DMS79 (cell line): ENCODE measurements around the gene TBX4.

Experiments used
- DNase-seq: peaks from one replicate; lab custom pipeline; 2025; lab: John Stamatoyannopoulos, UW

The TBX4 gene

DNA sequence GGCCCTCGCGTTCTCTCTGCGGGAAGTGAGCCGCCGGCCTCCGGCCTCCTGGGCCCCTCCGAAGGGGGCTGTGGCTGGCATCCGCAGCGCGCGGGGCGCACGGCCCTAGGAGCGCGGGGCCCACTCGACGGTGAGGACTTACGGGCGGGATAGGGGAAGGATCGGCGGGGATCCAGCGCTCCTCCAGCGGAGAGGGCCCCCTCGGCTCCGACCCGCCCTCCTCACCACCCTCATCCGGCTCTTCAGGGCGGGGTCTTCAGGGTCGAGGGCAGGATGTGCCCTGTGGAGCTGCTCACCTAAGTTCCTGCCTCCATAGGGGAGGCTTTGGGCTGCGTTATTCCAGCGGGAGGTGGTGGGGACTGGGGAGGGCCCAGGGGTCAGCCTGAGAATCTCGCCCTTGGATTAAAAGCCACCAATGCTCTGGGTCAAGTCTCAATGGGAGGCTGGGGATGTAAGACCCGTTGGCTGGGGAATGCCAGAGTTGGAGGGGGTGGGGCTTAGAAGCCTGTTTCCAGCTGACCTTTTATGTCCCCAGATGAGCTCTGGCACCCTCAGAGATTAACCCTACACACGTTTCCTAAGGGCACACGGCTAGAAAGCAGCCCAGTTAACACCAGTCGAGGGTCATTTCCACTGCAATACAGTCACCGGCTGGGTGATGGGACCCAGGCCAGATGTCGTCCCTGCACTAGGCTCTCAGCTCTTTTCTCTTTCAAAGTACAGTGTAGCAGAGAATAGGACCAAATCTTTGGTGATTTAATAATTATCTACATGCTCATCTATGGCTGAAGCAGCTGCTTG lies 39.2 kb upstream of the TBX4 start:
- DNase-seq = no peak

DNA sequence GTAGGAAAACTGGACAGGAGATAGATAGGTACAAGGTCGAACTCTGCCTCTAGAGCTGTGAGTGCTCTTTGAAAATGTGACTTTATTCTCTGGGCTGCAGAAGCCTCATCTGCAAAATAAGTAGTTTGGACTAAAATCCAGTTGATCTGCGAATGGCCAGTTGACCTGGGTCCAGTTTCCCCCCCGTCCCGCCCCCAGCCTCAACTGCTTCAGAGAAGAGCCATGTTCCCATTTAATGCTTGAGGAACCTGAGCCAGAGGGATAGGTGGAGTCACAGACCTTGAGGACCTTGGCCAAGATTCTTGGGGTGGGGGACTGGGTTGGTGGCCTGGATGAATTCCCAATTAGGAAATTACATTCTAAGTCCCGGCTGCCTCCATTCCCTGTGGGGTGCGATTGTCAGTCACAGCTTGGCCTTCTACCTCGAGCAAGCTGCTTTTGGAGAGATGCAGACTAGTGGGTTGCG lies 38.5 kb upstream of the TBX4 start:
- no peak for DNase-seq

DNA sequence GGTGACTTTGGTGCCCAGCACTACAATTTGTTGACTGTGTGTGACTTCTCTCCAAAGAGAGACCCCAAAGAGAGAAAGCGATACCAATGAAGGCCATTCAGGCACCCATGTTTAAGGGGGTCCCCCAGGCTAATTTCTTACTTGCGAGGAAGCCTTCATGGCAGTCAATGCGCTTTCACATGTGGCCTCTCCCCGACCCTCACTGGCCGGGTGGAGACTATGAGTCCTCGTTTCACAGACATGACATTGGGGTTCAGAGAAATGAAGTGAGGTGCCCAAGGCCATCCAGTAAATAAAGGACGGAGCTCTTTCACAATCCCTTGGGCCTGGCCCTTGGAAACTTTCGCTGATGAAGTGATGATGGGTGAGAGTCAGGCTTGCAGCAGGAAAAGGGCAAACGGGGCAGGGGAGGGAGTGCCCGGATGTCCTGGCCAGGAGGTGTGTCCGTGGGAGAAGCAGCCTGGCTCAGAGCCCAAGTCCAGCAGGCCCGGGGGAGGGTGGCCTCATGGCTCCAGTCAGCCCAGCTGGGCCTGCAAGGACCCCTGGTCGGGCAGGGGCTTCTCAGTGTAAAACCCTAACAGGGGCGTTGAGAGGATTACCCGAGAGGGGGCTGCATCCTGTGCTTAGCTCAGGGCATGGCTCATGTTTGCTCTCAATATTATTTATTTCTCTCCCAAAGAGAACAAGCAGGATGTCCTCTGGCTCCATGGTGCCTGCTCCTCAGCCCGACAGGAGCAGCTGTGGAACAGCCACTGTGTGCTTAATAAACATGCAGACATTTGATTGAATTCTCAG lies 37.9 kb upstream of the TBX4 start:
- no peak for DNase-seq

DNA sequence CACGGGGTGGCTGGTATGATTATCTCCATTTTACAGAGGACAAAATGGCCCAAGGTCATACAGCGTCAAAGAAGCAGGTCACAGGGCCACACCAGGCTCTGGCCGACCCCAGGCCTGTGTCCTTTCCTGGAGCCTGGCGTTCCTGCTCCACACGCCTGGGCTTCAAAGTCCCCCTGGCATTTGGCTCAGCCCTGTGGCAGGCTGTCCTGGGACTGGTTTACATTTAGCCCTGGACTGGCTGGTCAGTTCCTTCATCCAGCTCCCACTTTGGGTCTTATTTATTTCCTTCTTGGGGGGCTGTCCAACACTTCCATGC lies 37.3 kb upstream of the TBX4 start:
- DNase-seq = no peak

DNA sequence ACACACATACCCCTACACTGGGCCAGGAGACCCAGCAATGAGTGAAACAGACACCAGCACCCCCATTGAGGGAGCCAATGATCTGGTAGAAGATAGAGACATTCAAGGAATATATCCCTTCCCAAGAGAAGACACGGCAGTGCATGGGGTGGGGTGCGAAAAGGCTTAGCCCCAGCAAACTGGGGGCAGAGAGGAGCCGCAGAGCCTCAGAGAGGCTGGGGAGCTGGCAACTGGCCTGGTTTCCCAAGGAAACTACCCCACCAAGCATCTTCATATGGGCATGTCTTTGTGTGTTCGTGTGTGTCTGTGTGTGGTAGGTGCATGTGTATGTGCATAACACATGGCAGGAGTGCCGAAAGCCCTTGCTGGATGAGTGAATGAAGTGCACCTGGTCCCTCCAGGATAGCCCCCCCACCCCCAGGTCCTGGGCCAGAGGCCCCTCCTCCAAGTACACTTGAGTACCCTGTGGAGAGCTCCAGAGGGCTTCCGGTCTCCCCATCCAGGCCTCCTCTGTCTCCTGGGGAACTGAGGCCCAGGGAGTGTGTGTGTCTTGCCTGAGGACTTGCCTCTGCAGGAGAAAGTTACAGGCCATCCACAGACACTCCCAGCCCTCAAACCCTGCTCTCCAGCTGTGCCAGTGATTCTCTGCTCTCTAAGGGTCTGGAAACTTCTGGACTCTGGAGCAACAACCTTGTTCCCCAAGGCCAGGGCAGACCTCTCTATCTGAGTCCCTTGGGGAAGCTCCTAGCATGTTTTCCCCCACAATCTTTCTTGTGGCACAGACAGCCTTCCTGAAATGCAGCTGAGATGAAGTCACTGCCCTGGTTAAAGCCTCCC lies 36.6 kb upstream of the TBX4 start:
- no peak for DNase-seq

DNA sequence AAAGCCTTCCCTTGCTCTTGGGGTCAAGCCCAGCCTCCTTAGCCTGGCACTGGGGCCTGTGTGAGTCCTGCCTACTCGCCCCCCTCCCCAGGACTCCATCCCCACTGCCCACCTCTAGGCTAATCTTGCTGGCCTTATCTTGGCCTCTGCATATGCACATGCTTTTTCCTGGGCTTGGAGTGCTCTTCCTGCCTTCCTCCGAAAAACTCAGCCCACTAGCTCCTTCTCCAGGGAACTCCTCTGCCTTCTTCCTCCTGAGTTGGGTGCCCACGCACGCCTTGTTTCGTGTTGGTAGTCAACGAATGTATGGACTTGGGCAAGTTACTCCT lies 36.0 kb upstream of the TBX4 start:
- no peak for DNase-seq

DNA sequence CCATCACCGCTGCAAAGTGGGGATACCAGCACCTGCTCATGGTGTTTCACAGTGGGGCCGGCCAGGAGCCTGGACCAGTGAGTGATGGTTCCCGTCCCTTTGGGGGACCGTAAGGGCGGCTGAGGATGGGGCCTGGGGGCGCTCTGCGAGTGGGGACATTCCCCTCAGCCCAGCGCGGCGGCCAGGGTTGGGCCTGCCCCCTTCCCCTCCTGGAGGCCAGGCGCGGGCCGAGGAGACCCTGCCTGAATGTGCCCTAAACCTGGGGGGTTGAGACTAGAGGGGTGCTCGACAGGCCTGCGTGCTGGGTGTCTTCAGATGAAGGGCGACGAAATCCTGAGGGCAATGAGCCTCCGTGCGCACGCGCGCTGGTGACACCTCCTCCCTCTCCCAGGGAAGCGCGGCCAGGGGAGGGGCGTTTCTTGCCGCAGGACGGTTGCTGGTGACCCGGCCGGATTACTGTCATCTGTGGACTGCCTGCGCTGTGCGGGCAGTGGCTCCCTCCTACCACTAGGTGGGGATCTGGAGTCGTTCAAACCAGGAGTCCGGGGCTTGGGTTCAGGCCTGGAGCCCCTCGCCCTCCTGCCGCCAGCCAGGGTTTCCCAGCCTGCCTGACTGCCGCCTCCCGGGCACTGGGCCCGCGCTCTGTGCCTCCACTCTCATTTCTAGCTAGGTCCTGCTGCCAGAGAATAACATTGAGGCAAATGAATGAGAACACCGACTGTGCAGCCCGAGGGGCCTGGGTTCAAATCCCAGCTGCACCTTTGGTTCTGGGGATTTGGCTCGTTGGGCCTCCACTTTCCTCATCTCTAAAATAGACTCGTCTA lies 35.5 kb upstream of the TBX4 start:
- no peak for DNase-seq

DNA sequence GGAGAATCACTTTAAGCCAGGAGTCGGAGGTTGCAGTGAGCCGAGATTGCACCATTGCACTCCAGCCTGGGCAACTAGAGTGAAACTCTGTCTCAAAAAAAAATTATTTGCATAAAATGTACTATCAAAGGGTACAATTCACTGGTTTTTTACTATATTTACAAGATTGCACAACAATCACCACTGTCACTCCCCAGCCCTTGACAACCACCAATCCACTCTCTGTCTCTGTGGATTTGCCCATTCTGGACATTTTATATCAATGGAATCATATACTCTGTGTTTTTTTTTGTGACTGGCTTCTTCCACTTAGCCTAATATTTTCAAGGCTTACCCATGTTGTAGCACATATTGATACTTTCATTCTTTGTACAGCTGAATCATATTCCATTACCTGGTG lies 33.8 kb upstream of the TBX4 start:
- no peak for DNase-seq

DNA sequence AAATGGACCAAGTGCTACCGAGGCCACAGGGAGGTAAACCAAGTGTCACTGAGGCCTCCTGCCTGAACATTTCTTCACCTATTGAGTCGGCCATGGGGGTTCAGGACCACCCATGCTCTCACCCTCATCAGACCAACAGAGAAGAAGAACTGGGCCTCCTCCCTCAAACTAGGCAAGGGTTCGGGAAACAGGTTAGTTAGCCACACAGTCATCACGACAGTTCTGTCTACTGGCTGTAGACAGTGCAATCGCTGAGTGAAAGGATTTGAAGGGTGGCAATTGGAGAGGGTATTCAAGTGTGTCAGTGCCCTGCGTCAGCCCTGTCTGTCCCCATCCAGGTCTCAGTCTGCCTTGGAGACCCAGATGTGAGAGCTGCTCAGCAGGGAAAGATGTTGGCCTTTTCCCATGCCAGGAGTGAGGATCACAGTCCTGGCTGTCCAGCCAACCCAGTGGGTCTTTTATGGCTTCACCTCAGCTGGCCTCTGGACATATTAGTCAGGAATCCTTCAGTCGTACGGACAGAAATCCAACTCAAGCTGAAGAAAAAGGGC lies 32.7 kb upstream of the TBX4 start:
- DNase-seq = no peak

DNA sequence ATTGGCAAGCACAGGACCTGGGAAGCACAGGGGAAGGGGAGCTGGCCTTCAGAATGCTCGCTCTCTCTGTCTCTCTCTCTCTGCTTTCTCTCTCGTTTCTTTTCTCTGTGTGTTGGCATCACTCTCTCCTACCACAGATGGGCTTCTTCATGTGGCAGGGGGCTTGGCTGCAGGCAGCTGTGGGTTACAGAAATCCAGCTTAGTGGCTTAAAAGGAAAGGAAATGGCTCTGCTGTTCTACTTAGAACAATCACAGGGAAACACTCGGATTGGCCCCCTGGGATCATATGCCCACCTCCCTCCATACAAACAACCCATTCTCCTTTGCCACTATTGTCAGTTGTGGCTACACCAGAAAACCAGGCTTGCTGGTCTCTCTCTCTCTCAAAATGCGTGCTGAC lies 32.2 kb upstream of the TBX4 start:
- DNase-seq = no peak

DNA sequence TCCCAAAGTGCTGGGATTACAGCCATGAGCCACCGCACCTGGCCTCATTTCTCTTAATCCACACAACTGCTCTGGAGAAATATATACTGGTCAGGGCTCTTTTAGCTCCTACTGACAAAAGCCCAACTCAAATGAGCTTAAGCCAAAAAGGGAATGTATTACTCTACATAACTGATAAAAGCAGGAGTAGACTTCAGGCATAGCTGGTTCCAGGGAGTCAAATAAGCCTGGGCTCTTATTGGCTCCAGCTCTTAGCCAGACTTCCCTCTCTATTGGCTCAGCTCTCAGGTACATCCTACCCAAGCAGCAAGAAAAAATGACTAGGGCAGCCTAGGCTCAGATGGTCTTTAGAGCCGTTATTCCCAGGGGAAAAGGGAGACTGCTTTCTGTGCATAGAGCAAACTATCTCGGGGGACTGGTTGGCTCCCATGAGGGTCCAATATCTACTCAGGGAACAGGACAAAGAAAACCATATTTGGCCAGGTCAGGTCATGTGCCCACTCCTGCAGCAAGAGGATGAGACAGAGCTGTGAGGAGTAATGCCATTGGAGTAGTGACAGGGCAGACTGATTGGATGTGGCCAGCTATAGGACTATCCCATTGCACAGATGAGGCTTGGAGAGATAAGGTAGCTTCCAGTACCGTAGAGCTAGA lies 31.4 kb upstream of the TBX4 start:
- no peak for DNase-seq

DNA sequence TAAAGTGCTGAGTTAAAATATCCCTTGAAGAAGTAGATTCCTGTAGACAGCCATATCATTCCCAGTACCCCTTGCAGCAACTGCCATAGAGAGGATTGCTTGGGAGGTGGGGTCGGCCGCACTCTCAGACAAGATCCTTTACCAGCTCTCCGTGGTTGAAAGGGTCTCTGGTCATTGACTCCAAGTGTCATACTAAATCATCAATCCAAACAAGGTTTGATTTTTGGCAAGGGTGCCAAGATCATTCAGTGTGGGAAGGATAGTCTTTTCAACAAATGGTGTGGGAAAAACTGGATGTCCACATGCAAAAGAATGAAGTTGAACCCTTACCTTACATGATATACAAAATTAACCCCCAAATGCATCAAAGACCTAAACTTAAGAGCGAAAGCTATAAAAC lies 30.8 kb upstream of the TBX4 start:
- no peak for DNase-seq

DNA sequence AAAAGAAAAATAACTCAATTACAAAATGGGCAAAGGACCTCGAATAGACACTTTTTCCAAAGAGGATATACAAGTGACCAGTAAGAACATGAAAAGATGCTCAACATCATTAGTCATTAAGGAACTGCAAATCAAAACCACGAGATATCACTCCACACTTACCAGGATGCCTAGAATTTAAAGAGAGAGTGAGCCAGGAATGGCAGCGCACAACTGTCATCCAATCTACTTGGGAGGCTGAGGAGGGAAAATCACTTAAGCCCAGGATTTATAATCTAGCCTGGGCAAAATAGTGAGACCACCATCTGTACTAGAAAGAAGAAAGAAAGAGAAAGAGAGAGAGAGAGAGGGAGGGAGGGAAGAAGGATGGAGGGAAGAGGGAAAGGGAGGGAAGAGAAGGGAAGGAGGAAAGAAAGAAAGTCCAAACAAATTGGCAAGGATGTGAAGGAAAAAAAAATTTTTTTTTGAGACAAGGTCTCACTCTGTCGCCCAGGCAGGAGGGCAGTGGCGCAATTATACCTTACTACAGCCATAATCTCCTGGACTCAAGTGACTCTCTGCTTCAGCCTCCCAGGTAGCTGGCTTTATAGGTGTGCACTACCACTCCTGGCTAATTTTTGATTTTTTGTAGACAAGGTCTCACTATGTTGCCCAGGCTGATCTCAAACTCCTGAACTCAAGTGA lies 30.0 kb upstream of the TBX4 start:
- no peak for DNase-seq

DNA sequence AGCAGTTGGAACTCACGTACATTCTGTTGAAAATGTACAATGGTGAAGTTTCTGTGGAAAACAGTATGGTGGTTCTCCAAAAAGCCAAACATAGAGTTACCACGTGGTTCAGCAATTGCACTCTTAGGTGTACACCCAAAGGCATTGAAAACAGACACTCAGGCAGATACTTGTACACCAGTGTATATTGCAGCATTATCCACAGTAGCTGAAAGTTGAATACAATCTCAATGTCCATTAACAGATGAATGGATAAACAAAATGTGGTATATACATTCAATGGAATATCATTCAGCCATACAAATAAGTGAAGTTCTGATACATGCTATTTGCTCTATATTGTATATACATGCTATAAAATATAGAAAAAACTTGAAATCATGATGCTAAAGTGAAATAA lies 29.4 kb upstream of the TBX4 start:
- DNase-seq = no peak

DNA sequence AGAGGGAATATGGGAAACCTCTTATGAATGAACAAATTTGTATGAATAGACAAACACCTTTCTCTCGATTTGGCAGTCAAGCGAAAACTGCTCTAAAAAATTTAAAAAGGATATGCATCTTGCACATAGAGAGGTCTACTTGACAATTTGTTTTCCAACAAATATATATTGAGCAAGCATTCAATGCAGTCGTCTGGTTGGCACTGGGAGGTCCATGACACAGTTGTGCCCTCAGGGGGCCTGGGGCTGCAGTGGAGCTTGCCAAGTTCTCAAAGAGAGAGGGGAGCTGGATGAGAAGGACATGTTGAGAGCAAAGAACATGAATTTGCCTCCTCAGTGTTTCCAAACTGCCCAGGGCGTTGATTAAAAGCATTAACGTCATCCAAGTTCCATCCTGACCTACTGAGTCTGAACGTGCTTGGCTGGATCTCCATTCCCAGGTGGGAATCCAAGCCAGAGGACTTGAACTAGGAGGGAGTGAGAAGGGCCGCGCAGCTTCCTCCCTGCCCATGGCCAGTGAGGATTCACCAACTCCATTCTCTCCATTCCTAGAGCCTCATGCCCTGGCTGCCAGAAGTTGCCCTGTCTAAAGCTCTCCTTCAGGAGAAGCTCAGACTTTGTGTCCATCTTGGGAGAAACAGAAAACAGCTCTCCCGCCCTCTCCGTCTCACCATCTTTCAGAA lies 28.1 kb upstream of the TBX4 start:
- DNase-seq = peak; percentile 74

DNA sequence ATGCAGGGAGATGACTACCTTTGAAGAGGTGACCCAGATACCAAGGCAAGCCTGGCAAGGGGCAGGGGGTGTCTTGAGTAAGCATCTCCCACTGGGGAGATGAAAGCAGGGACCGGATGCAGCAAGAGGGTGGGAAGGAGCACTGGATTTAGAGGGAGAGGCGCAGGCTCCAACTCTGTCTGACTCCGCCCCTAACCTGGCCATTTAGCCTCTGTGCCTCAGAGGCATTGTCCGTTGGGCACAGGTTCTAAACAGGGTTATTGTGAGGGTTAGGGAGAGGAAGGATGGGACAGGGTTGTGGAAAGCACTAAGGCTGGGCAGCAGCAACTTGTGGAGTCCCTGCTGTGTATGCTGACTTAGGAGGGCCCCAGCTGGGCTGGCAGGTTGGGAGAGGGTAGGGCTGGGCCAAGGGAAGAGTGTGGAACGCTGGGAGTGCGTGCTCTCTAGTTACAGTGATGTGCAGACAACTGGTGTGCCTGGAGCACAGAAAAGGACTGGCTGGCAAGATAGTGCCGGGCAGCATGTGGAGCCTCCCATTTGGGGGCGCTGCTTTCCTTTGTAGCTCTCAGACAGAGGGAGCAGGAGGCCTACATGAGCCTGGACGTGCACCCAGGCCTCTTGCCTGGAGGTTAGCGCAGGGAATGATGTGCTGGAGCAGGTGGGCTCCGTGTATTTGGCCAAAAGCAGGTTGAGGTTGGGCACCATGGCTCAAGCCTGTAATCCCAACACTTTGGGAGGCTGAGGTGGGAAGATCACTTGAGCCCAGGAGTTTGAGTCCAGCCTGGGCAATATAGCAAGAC lies 26.3 kb upstream of the TBX4 start:
- no peak for DNase-seq

DNA sequence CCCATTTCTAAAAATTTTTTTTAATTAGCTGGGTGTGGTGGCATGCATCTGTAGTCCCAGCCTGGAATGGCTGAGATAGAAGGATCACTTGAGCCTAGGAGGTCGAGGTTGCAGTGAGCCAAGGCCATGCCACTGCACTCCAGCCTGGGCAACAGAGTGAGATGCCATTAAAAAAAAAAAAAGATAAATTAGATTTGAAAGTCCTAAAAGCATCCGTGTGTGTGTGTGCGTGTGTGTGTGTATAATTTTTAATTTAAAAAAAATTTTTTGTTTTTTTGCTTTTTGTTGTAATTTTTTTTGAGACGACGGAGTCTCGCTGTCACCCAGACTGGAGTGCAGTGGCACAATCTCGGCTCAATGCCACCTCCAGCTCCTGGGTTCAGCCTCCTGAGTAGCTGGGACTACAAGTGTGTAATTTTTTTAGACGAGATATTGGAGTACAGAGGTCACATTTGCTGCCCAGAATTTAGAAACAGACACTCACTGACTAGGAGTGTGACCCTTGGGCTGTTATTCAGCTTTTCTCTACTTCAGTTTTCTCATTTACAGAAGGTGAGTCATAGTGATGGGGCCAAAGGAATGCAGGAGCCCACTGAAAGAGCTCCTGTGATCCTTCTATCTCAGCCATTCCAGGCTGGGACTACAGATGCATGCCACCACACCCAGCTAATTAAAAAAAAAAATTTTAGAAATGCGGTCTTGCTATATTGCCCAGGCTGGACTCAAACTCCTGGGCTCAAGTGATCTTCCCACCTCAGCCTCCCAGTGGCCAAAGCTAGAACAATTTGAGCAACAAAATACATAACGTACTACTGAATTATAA lies 25.5 kb upstream of the TBX4 start:
- DNase-seq = no peak

DNA sequence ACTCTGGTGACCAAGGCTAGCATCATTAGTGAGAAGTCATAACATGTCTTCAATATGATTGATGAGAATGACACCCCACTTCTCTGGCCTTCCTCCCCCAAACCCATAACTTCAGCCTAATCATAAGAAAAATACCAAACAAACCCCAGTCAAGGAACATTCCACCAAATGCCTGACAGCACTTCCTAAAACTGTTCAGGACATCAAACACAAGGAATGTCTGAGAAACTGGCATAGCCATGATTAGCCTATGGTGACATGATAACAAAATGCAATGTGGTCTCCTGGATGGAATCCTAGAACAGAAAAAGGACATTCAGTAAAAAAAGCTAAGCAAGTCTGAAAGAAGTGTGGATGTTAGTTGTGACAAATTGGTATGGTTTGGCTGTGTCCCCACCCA lies 24.7 kb upstream of the TBX4 start:
- DNase-seq = no peak
